ENCODE data around the gene BCAS4.
A peak's percentile ranks its signal among the peaks of the same experiment; 100 is the strongest.

BCAS4 gene

GRCh38 chr20:50916934-50917333 is 122.1 kb downstream of the BCAS4 start:
- Histone ChIP-seq H3K4me1 (peaks cover 0 to 99% (median 56%) of the 10 kb centered on the region in 4 donors), H3K27me3 (no peaks in the 10 kb centered on the region), H3K9me3 (no peaks in the 10 kb centered on the region), H3K27ac (peak overlapping the region; percentile 43 to 44), H3K4me3 (no peak overlapping the region), H3K36me3 (no peaks in the 10 kb centered on the region)
- intact Hi-C loops (cut with DNase I; ENCODE audit: low total_unique reads): no loop called here
- TF ChIP-seq CTCF (IDR thresholded peaks at IDR 0.05): no peak
- no peak for DNase-seq

- no peak for TF ChIP-seq CTCF (IDR thresholded peaks at IDR 0.05)
- Histone ChIP-seq H3K36me3 (no peaks in the 10 kb centered on the region), H3K4me3 (no peak overlapping the region), H3K9me3 (no peaks in the 10 kb centered on the region), H3K27me3 (no peaks in the 10 kb centered on the region), H3K27ac (peak overlapping the region in 1 of 2 donors; percentile 8), H3K4me1 (peaks cover 0 to 100% (median 62%) of the 10 kb centered on the region in 4 donors)
- DNase-seq: no peak
- intact Hi-C loops (cut with DNase I; ENCODE audit: low total_unique reads): no loop called here
These were observed 123.5 kb downstream of the BCAS4 start for GRCh38 chr20:50918403-50918802.

GRCh38 chr20:50919567-50919966 is 124.7 kb downstream of the BCAS4 start:
- peak in 1 of 2 donors; percentile 36 for DNase-seq
- Histone ChIP-seq H3K9me3 (no peaks in the 10 kb centered on the region), H3K27me3 (no peaks in the 10 kb centered on the region), H3K4me1 (peaks cover 0 to 100% (median 57%) of the 10 kb centered on the region in 4 donors), H3K27ac (peak overlapping the region in 1 of 2 donors; percentile 23), H3K36me3 (peaks cover 0 to 4% (median 0%) of the 10 kb centered on the region in 3 donors), H3K4me3 (no peak overlapping the region)
- intact Hi-C loops (cut with DNase I; ENCODE audit: low total_unique reads): no loop called here
- no peak for TF ChIP-seq CTCF (IDR thresholded peaks at IDR 0.05)

GRCh38 chr20:50920997-50921396 is 126.1 kb downstream of the BCAS4 start:
- no peak overlapping the region for H3K27ac ChIP-seq
- H3K4me3 ChIP-seq: no peak overlapping the region
- peaks cover 0 to 100% (median 54%) of the 10 kb centered on the region in 4 donors for H3K4me1 ChIP-seq
- no peaks in the 10 kb centered on the region for H3K9me3 ChIP-seq
- intact Hi-C loops (cut with DNase I; ENCODE audit: low total_unique reads): no loop called here
- no peak for TF ChIP-seq CTCF (IDR thresholded peaks at IDR 0.05)
- H3K27me3 ChIP-seq: no peaks in the 10 kb centered on the region
- H3K36me3 ChIP-seq: peaks cover 0 to 8% (median 0%) of the 10 kb centered on the region in 3 donors
- DNase-seq: no peak

- intact Hi-C loops (cut with DNase I; ENCODE audit: low total_unique reads): no loop called here
- no peak overlapping the region for H3K27ac ChIP-seq
- H3K27me3 ChIP-seq: no peaks in the 10 kb centered on the region
- no peak for DNase-seq
- no peak for TF ChIP-seq CTCF (IDR thresholded peaks at IDR 0.05)
- H3K4me3 ChIP-seq: no peak overlapping the region
- H3K36me3 ChIP-seq: peaks cover 0 to 8% (median 0%) of the 10 kb centered on the region in 3 donors
- H3K4me1 ChIP-seq: peaks cover 0 to 99% (median 46%) of the 10 kb centered on the region in 4 donors
- no peaks in the 10 kb centered on the region for H3K9me3 ChIP-seq
These were observed 127.1 kb downstream of the BCAS4 start for GRCh38 chr20:50921803-50922501.
